Activated T-cell treated with anti-CD3 and anti-CD28 coated beads for 48 hours (primary cell): ENCODE results near the gene LAMA2.

ENCODE experiments used
- DNase-seq: peaks from one replicate; pipeline ENCODE4 v3.0.0-alpha.2; 2020; ENCODE audit warnings: low read depth

Gene LAMA2

DNA sequence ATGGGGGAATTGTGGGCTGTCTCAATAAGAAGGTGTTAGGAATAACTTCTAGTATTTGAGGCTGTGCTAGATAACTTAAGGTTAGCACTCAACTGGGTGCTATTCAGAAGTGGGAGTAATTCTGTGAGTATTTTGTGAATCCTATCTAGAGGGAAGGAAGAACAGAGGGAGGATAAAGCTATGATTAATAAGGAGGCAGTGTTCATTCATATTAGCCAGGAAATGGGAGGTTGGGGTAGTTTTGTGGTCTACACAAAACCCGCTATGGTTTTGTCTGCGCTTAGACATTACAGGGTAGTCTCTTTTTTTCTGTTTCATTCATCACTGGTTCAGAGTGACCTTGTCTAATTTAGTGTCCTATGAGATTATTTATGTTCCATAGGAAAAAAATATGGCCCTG lies 486.0 kb downstream of the LAMA2 start:
- no peak for DNase-seq

DNA sequence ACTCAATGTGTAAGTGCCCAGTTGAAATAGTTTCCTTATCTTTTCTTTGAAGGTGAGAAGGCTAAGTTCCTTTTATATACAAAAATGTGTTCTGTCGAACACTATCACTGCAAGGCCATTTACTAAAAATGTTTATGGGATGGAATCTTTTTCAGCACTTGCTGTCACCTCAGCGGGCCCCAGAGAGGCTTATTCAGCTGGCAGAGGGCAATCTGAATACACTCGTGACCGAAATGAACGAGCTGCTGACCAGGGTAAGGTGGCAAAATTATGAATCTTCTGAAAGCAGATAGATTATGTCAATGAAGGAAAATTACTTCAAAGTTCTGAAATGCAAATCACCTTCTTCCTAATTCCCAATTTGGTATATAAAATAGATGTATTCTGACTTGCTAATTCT lies 486.8 kb downstream of the LAMA2 start:
- no peak for DNase-seq

DNA sequence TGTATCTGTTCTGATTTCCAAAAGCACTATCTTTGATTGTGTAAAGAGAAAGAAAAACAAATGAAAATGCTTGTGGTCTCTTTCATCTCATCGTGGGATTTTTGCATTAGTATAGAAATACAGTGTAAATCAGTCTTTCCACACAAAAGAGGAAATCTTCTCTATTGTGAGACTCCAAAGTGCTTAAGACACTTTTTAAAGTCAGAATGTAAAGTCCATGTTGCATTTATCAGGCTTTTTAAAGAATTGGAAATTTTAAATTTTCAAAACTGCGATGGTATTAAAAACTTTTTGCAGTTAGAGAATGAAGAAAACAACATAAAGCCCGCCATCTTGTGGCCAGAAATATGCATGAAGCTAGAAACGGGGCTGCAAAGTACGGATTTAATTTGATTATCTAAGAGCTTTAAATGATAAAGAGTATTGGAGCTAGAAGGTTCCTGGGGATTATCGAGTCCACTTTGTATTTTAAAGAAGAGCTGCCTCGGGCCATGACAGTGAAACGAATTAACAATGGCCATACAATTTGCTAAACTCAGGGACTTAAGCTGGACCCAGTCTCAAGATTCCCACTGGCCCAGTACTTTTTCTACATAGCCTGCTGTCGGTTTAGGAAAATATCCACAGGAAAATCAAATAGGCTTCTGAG lies 487.5 kb downstream of the LAMA2 start:
- peak; percentile 12 for DNase-seq

DNA sequence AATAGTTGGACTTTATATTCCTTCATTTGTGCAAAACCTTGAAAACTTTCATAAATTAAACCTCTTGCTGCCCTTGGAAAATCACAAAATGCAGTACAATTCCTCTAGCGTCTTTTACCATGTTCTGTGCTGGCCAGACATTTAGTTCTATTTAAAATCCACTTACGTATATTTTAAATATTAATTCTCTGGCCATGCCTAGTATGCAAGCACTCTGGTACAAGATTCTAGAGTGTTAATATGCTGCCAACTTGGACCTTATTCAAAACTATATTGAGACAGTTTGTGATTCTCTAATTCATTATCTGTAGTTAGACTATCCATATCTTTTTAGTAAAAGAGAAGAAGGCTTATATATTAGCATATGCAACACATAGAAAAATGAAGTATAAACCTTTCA lies 498.9 kb downstream of the LAMA2 start:
- no peak for DNase-seq

DNA sequence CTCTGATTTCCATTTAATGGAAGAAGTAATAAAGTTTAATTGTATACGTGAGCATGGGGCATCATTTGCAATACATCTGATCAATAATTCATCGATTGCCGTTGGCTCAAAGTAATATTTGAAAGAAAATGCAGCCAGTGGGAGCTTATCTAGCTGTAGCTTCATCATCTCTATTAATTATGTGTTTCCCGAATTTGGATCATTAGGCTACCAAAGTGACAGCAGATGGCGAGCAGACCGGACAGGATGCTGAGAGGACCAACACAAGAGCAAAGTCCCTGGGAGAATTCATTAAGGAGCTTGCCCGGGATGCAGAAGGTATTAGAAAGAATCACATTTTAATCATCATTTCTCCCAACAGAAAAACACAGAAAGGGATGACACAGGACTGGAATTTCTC lies 500.0 kb downstream of the LAMA2 start:
- DNase-seq: no peak

DNA sequence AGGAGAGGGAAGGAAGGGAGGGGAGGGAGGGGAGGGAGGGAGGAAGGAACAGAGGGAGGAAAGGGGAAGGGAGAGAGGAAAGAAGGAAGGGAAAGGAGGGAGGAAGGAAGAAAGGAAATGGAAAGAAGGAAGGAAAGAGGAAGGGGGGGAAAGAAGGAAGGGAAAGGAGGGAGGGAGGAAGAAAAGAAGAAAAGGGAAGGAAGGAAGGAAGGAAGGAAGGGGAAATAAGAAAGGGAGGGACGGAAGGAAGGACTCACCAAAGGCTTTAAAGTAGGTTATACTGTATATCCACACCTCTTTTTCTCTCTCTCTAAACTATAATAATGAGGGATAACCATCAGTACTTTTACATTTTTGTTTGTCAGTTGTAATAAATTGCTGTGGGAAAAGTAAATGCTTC lies 502.2 kb downstream of the LAMA2 start:
- DNase-seq: no peak

DNA sequence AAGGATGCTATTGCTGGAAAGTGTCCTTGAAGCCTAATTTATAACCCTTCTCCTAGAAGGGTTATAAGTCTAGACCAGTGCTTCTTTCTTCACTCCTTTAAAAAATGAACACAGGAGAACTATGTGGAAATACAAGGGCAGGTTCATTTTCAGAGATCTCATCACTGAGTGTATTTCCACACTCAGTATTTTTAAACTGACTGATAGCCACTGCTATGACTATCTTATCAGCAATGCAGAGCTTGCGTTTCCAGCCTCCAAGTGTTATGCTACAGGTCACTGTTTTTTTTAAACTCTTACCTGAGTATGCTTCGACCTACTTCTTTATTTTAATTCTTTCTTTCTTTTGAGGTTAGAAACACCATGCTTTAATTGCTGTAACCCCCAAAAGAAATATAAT lies 508.0 kb downstream of the LAMA2 start:
- no peak for DNase-seq

DNA sequence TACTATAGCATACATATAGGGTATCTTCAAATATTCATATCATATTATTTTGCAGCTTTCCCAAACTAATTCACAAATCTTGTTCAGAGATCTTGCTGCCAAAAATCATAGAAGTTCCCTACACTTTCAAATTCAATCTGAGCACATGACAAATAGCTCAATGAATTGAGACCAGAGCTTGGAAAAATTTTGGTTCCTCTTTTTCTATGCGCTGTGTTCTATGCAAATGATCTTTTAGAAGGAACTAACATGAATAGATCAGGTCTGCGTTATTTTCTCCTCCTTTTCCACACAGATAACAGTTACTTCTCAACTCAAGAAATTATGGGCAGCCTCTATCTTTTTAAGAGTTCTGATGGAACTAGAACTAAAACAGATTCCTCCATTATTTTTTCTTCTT lies 510.7 kb downstream of the LAMA2 start:
- DNase-seq: no peak

DNA sequence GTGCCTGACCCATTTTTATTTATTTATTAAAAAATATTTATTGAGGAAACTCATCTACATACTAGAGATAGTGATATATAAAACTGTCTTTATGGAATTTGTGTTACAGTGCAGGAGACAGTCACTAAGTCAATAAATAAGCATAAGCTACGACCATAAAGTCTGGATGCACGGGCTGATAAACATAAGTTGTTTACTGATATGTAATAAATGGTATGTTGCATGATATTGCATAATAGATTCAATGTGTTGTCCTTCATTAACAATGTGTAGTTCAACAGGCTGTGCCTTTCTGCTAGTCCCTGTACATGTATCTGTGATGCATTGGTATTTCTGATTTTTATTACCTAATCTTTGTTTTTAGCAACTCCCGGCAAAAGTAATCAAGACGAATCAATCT lies 515.8 kb downstream of the LAMA2 start:
- no peak for DNase-seq

DNA sequence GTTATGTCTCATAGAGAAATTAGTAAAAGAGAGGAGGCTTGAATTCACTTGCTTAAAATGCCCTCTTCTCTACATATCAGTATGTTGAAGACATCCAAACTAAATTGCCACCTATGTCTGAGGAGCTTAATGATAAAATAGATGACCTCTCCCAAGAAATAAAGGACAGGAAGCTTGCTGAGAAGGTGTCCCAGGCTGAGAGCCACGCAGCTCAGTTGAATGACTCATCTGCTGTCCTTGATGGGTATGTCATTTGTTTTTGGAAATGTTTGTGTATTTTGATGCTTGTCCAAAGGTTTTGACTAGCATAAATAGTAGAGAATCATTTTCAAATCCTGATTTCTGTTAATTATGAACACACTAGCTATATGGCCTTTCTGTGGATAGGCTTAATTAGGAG lies 519.3 kb downstream of the LAMA2 start:
- no peak for DNase-seq

DNA sequence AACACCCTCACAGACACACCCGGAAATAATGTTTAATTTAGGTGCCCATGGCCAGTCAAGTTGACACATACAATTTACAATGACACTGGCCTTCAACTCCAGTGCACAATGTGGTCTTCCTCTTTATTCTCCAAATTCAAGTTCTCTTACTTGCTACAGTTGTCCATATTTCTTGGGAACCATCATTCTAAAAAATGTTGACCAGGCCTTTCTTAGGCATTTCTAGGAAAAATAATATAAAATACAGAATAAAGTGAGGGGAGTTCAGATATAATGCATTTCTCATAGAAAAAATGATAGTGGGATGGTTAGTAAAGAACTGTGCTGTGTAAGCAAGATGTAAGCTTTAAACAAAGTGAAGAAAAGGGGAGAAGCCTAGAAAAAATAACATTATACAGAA lies 528.2 kb downstream of the LAMA2 start:
- no peak for DNase-seq

DNA sequence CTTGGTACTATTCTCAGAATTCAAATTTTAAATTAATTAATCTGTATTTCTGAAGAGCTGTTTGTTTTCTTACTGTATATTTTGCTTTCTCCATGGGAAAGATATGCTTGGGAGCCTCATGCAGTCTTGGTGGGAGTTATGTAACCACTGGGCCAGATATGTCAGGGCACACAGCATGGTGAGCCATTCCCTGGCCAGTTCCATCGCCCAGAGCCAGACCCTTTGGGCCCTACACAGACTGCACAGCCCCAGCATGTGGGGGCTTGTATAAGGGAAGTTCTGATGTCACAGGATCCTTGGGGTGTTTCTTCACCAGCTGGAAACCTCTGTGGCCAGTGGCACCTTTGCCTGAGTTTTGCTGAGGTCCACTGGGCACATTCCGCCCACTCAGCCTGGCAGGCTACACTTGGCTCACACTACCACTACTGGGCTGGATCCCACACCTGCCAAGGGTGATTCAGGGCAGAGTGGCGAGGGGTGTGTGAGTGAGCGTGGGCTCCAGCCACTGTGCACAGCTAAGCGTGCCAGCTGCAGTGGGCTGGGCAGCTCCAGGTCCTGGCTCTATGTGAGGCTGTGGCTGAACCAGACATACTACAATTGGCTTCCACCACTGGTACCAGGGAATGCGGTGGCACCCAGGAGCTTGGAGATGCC lies 533.5 kb downstream of the LAMA2 start:
- no peak for DNase-seq

DNA sequence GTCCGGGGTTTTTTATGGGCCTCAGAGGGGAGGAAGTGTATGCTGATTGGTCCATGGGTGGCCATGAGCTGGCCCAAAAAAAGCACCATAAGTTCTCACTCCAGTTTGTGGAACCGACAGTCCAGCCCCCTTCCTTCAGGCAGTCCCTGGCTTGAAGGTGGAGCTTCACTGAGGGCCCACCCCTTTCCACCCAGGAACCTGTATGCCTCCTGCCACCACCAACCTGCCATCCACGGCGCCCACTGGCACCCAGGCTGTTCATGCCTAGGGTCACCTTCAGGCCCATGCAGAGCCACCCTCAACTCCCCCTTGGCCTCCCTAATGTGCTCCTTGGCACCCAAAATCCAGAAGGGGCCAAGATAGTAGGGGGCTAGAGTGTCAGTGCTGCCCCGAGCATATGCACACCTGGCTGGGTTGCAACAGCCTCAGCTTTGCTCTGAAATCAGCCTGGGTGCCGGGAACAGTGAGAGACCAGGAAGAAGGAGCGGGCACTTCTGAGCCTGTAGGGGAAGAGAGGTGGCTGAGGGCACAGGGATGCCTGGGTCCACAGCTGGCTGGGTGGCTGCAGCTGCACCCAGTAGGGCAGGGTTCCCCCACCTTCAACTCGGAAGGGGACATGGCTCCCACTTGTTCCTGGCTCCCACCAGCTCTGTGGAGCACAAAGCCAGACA lies 534.6 kb downstream of the LAMA2 start:
- DNase-seq: no peak

DNA sequence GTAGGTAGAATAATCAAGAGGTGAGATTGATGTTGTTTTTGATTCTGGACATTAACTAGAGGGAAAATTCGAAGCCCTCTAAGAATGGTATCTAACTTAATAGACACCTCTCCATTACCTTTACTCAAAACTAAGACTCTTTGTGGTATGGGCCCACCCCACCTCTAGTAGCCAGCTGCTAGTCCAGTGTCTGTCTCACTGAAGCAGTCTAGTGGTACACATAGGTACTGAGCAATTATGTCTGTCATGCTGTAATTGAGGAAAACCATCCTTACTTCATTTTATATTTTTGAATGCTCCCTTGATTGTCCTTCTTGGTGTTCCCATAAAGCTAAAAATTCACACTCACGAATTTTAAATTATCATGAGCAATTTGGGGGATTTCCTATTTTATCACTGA lies 536.4 kb downstream of the LAMA2 start:
- no peak for DNase-seq

DNA sequence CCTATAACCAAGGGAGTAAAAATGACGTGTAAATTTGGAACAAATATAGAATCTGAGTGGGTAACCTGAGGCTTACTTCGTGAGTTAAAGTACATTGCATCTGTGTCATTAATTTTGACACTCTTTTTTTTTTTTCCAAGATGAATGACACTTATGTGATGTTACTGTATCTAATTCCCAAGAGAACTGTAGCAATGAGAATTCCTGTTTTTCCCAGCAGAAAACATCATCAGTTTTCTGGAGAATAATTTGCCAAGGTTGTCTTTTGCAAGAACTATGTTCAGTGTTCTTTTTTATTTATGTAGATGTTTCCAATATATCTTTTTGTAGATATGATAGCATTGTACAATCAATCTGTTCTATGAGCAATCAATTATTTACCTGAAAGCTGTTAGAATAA lies 543.4 kb downstream of the LAMA2 start:
- DNase-seq: no peak

DNA sequence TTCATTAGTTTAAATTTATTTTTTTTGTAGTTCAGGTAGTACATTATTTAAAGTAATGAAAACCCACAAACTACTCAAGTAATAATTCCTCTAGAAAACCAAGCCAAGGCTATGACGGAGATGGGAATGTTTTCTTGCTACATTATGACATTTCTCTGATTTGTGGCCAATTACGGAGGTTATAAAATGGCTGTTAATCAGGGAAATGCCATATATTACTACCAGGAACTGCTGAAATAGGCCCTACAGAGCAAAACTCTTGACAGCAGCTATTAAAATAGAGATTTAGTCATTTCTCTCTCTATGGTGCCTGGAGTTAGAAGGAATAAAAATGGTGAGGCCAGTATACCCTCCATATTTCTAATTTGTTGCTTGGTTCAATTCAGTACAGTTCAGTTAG lies 547.0 kb downstream of the LAMA2 start:
- DNase-seq: no peak

DNA sequence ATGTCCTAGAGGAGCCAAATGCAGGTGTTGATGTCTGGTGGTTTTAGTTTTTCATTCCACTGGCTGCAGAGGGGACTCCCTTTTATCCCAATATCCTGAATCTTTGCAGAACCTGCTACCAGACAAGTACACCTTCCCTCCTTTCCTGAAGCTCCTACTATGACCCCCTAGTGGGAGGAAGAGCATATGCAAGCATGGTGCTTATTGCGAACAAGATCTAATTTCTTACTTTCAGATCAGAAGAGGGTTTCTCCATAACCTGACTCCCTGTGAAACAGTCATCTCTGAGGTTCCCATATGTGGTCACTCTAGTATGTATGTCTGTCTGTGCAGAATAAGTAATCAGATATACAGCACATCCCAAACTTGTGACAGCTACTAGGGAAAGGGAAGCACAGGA lies 549.8 kb downstream of the LAMA2 start:
- DNase-seq: no peak

DNA sequence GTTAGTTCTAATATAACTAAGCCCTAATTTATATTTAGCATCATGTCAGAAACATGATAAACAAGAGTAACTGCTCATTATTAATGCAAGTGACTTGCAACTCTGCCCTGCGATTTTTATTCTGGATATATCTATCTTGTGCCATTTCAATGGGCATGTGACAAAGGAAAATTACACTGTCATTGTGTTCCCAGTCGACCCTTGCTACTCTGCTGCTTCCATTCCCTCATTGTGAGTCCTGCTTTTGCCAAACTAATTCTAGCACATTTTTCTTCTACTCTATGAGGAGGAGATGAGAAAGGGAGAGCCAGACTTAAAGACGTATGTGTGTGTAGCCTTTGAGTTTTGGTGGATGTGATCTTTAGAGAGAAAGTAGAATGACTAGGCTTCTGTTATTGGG lies 551.2 kb downstream of the LAMA2 start:
- no peak for DNase-seq

DNA sequence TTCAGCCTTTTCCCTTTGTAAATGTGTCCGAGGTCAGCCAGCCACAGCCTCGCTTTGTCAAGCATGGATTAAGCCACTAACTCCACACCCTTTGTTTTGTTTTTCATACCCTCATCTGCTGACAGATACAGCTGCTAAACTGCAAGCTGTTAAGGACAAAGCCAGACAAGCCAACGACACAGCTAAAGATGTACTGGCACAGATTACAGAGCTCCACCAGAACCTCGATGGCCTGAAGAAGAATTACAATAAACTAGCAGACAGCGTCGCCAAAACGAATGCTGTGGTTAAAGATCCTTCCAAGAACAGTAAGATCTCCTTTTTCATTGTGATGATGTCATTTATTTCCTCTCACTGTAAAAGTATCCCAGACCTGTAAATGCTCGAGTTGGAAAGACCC lies 557.8 kb downstream of the LAMA2 start:
- DNase-seq: no peak

DNA sequence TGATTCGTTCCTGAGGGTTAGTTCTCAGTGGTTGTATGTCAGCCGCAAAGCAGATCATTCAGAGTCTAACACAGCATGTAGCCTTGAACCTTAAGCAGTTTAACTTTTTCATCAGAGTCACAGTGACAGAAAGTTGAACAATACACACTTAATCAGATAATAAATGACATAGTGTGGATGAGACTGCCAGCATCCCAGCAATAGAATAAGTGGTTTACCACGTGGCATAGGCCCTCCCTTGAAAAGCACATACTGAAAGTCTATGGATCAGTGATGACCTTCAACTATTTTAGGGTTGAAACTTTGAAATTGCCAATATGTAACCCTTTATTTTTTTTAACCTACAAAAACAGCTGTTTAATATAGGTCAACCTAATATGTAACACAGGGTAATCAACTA lies 561.7 kb downstream of the LAMA2 start:
- DNase-seq: no peak

DNA sequence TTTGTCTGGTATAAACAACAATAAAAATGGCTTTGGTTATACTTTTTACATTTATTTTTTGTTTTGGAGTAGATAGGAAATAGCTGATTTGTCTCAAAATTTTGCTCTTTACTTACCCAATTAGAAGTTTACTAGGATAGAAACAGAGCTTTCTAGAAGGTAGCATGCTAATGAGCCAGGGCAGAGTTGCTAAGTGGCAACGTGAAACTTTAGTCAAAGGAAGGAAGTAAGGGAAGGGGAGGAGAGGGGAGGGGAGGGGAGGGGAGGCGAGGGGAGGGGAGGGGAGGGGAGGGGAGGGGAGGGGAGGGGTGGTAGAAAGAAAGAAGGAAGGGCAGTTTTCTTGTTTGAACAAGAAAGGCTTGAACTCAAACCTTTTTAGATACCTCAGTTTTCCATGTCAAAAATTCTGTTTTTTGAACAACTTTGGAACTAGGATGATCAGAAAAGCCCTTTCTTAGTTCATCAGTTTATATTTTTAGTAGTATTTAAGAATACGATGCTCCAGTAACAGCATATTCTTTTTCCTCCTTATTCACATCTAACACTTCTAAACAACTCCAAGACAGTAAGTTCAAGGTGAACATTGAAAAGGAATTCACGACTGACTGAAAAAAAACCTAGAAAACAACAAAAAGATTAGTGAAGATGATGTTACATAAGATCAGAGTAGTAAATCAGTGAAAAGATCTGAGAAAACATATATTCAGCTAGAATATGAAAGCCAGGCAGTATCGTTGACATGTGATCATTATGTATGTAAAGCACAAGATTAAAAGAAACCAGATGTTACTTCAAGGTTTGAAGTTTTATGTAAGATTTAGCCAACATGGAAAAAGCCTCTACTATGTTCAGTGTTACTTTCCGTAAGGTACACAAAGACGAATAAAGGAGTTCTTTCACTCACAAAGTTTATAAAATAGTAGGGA lies 563.6 kb downstream of the LAMA2 start:
- DNase-seq: no peak

DNA sequence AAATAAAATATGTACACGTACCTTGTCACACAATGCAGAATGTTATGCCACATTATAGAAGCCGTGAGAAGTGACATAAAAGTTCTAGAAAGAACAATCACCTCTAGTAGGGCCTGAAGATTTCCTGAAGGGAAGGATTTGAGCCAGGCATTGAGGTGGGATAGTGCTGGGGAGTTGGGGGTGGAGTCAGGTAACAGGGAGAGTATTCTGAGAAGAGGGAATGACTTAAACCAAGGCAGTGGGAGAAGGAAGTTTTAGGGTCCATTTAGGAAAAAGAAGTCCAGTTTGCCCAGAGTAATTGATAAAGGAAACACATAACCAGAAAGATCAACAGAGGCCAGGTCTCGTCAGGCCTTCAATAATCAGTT lies 564.2 kb downstream of the LAMA2 start:
- DNase-seq: no peak

DNA sequence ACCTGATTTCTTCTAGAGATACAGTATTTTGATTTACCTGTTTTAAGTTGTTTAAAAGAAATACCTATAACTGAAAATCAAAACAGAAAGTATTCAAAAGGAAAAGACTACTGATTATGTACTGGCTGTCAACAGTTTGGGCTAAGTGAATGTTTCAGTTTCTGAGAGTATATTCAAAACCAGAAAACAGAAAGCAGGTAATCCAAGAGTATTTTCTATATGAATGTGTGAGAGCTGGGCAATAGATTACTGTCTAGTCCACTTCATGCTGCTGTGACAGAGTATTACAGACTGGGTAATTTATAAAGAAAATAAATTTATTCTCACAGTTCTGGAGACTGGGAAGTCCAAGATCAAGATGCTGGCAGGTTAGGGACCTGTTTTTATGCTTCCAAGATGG lies 566.0 kb downstream of the LAMA2 start:
- DNase-seq: no peak
